Frontal cortex (tissue), 4 donors: ENCODE measurements around the gene MRPS5. TPM values are rescaled to one million over a fixed set of nuclear protein-coding genes. Genes with fewer than 3 reads are reported as not detected.

Experiments
- DNase-seq, 2 donors: peaks; one replicate each; pipeline ENCODE4 v3.0.0; 2012; ENCODE audit warnings: low spot score in 2 of 2
- FAIRE-seq: peaks from 2 replicates; lab custom pipeline; 2012; peaks lifted over from hg19 to GRCh38; lab: Jason Lieb, UNC
- total RNA-seq: library from RNA; depleted of rRNA; stranded (reverse); fragments of >200 nt; gene quantifications from one replicate; pipeline ENCODE4 v1.2.3, GENCODE V29; 2014
- donor health status: control.
- donor health status: control.
- donor health status: control.

MRPS5 gene
- total RNA-seq, 1 donor from 2014 or later, result 40.8 TPM

- DNase-seq, result no peak
- no peak for FAIRE-seq
Measured at GRCh38 chr2:95050385-95051300, 71.0 kb downstream of the MRPS5 start.

GRCh38 chr2:95049961-95050360, 71.6 kb downstream of the MRPS5 start:
- DNase-seq (no peak), FAIRE-seq (no peak)

- no peak for FAIRE-seq
Measured at GRCh38 chr2:95049683-95049955, 72.0 kb downstream of the MRPS5 start.

GRCh38 chr2:95048825-95049682, 72.6 kb downstream of the MRPS5 start:
- FAIRE-seq (no peak), DNase-seq (no peak)

More at GRCh38 chr2:95049683-95049955, 72.0 kb downstream of the MRPS5 start:
- DNase-seq, result no peak

GRCh38 chr2:95047629-95048510, 73.7 kb downstream of the MRPS5 start:
- FAIRE-seq, result no peak

DNA sequence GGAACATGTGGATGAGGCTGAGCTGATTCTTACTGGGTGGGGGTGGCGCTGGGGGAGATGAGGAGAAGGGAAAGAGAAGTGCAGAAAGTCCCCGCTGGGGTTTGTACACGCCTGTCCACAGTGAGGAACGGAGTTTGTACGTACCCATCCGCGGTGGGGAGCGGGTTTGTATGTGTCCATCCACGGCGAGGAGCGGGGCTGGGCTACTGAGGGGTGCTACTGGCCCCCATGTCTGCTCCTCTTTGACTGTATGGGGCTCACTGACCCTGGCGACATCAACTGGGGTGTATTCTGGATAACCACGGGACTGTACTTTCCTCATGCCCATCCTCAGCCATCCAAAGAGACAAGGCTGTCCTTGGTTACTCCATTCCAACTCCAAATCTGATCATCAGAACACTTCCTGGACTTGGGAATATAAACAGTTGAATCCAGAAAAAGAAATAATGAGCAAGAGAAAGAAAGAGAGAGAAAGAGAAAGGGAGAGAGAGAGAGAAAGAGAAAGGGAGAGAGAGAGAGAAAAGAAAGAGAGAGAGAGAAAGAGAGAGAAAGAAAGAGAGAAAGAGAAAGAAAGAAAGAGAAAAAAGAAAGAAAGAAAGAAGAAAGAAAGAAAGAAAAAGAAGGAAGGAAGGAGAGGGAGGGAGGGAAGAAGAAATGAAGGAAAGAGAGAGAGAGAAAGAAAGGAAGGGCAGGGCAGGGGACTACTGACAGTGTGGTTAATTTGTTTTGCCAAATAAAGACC, 75.1 kb downstream of the MRPS5 start:
- no peak for DNase-seq
- no peak for FAIRE-seq

More at GRCh38 chr2:95047629-95048510, 73.7 kb downstream of the MRPS5 start:
- no peak for DNase-seq

- no peak for DNase-seq
- no peak for FAIRE-seq
Measured at GRCh38 chr2:95044601-95045000, 77.0 kb downstream of the MRPS5 start.

DNA sequence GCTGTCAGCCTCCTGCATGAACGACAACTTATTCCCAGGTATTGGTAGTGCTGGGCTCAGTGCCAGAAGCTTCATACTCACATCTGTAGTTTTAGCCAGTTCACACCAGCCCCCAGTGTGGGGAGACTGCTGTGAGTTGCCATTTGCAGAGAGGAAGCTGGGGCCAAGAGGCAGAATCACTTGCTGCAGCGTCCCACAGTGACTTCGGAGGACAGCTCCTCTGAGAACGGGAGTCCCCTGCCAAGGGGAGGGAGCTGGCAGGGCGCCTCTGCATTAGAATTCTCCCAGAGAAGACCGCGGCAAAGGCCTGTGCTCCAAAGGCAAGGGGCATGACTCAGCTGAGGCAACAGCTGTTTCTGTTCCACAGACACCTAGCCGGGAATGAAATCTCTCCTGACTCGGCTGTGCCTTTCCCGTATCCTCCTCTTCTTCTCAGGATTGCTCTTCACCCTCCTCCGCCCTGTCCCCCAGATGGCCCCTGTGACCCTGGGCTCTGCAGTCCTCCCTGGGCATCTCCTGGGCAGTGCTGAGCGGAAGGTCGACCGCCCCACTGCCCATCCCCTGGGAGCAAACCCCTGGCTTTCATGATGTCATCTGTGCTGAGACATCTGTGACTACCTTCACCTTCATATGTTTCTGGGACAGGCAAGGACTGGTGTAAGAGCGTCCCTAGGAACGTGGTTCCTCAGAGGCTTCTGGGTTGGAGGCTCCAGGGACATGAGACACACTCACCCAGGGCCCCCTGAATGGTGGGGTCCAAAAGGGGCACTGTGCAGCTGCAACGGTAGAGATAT, 78.1 kb downstream of the MRPS5 start:
- DNase-seq (peak; percentile 56 to 77), FAIRE-seq (no peak)

- FAIRE-seq (no peak), DNase-seq (no peak)
Measured at GRCh38 chr2:95042472-95043271, 78.9 kb downstream of the MRPS5 start.

DNA sequence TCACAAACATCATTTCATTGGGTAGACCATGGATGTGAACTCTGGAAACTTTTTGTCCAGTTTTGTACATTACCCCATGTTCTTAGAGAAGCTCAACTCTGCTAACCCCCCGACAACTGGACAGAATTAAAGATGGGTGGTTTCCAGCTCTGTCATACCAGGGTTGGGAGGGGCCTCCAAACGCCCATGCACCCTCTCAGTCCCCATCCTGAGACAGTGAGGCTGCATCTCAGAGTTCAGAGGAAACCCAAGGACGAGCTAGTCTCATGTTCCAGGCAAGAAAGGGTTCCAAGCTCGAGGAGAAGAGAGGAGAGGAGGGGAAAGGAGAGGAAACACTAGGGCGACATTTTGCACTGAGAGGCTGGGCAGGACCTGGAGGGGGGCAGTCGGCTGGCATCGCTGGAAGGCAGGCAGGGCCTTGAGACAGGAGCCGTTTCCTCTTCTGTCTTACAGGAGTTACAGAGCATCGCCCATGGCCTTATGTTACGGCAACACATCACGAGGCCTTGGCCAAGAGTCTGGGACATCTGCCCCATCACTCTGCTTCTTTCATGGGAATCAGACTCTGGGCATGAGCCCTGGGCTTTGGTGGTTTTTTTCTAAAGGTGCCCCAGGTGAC, 79.7 kb downstream of the MRPS5 start:
- DNase-seq (no peak), FAIRE-seq (no peak)

DNA sequence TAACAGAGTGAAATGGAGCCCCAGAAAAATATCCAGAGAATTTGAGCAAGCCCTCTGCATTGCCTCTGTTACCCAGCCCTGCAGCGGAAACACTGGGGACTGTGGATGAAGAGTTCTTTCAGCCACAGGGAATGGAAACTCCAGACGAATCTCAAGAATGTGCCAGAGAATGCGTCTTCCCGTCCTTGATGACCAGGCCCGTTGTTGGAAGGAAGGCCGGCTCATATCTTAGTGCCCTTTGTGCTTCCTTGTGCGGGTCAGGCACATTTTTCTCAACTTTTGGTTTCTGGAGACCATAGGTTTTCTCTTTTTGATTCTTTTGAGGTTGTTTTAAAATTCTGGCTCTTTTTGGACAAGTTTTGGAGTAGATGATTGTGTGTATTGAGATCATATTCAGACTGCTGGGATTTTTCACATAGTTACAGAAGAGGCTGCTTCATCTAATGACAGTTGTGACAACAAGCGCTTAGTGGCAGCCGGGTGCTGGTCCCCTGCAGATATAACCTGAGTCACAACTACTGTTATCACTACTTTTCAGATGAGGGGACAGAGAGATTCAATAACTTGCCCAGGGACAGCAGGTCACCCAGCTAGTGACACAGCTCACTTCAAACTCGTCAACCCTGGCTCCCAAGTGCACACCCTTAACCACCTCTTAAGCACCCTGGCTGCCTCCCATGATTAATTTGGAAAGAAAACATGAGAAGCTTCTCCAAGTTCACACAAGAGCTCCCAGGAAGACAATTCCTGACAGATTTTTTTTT, 80.4 kb downstream of the MRPS5 start:
- DNase-seq, result no peak
- FAIRE-seq, result no peak

GRCh38 chr2:95040426-95040825, 81.2 kb downstream of the MRPS5 start:
- FAIRE-seq (no peak), DNase-seq (no peak)

DNA sequence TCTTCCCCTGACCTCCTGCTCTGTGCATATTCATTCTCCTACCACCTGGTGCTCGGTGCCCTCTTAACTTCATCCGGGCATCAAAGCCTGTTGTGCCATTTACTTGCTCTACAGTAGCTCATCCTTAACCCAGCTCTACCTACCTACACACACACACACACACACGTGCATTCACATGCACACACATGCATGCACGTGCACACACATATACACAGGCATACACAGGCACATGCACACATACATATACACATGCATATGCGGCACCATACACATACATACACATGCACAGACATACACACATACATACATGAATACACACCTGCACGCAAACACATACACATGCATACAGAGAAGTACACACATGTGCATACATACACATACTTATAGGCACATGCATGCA, 81.6 kb downstream of the MRPS5 start:
- no peak for FAIRE-seq
- no peak for DNase-seq

GRCh38 chr2:95039363-95039762, 82.2 kb downstream of the MRPS5 start:
- DNase-seq, result no peak
- FAIRE-seq, result no peak

DNA sequence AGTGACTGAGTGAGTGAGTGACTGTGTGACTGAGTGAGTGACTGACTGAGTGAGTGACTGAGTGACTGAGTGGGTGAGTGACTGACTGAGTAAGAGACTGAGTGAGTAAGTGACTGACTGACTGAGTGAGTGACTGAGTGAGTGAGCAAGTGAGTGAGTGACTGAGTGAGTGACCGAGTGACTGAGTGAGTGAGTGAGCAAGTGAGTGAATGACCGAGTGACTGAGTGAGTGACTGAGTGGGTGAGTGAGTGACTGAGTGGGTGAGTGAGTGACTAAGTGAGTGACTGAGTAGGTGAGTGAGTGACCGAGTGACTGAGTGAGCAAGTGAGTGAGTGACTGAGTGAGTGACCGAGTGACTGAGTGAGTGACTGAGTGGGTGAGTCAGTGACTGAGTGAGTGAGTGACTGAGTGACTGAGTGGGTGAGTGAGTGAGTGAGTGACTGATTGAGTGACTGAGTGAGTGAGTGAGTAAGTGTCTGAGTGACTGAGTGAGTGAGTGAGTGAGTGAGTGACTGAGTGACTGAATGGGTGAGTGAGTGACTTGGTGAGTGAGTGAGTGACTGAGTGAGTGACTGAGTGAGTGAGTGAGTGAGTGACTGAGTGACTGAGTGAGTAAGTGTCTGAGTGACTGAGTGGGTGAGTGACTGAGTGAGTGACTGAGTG, 82.8 kb downstream of the MRPS5 start:
- no peak for DNase-seq
- FAIRE-seq, result no peak
